Fibroblast of the aortic adventitia (primary cell): ENCODE measurements around the gene PSPN. TPM values are rescaled to one million over a fixed set of nuclear protein-coding genes. Genes with fewer than 3 reads are reported as not detected.
"Not testable (repeated sequence)": the region's sequence is repeated elsewhere in the genome, so short reads cannot be mapped to it uniquely, and the experiment has no call there.

Experiments used
- DNase-seq: peaks from one replicate; pipeline ENCODE4 v3.0.0-alpha.2; 2010; ENCODE audit warnings: low read depth
- H3K4me3 ChIP-seq: 2 replicates; pipeline ENCODE4 v1.5.1; 2011; ENCODE audit warnings: low read depth, mild to moderate bottlenecking, control low read depth, low read length, moderate library complexity
- CTCF ChIP-seq: IDR thresholded peaks from 2 replicates; pipeline ENCODE4 v1.5.1; 2011; ENCODE audit warnings: mild to moderate bottlenecking, low read length, control low read depth, inconsistent platforms; ENCODE audit not compliant: insufficient read depth
- total RNA-seq: library from RNA; depleted of rRNA; stranded (reverse); fragments of >200 nt; gene quantifications from 2 replicates; pipeline ENCODE4 v1.2.3, GENCODE V29; 2012; ENCODE audit warnings: low replicate concordance

The PSPN gene
- total RNA-seq, 1 donor = 1.2 TPM

GRCh38 chr19:6350688-6351087 is 25.0 kb downstream of the PSPN start:
- no peak for TF ChIP-seq CTCF
- DNase-seq = no peak
- H3K4me3 ChIP-seq = no peak overlapping the region

GRCh38 chr19:6349271-6349670 is 26.5 kb downstream of the PSPN start:
- not testable (repeated sequence) for H3K4me3 ChIP-seq, DNase-seq

- DNase-seq = no peak
- no peak for TF ChIP-seq CTCF
- no peak overlapping the region for H3K4me3 ChIP-seq
Measured at GRCh38 chr19:6343462-6343861, 32.3 kb downstream of the PSPN start.

GRCh38 chr19:6340493-6341201 is 35.1 kb downstream of the PSPN start:
- TF ChIP-seq CTCF = no peak
- no peak for DNase-seq
- H3K4me3 ChIP-seq = no peak overlapping the region

GRCh38 chr19:6334490-6335285 is 41.0 kb downstream of the PSPN start:
- DNase-seq = no peak
- TF ChIP-seq CTCF = no peak
- H3K4me3 ChIP-seq = no peak overlapping the region

- no peak for DNase-seq
- TF ChIP-seq CTCF = no peak
- H3K4me3 ChIP-seq = no peak within 1 kb of the TSS
Measured at GRCh38 chr19:6333439-6333838, 42.3 kb downstream of the PSPN start, which contains the start of gene ACER1. Gene ACER1 (minus strand): TSS chr19:6333612. CDS start chr19:6333551, 61 bp downstream.

- TF ChIP-seq CTCF = no peak
- DNase-seq = no peak
Measured at GRCh38 chr19:6326815-6327214, 48.9 kb downstream of the PSPN start.

More at GRCh38 chr19:6326815-6327214, 48.9 kb downstream of the PSPN start:
- H3K4me3 ChIP-seq = no peak overlapping the region
